Heart right ventricle (tissue), 16 donors: ENCODE measurements around the gene HMG20B. TPM values are rescaled to one million over a fixed set of nuclear protein-coding genes. Genes with fewer than 3 reads are reported as not detected.

Experiments
- ATAC-seq, 8 donors: fragments of 200-7000 bp; cut with Tn5 transposase; one replicate each; pipeline ENCODE4 v1.9.1; 2020; ENCODE audit warnings: mild to moderate bottlenecking in 8 of 8, moderate library complexity in 8 of 8, moderate number of reproducible peaks in 1 of 8
- DNase-seq, 2 donors: peaks; one replicate each; pipeline ENCODE4 v3.0.0-alpha.2; 2020
- H3K27ac ChIP-seq, 10 donors: fragments of 200-600 bp; sonication (generic) in 2 of 10; one replicate each; pipeline versions ENCODE4 v1.5.0 to v1.8.0; 2020 to 2022; ENCODE audit warnings: mild to moderate bottlenecking in 3 of 10
- H3K27me3 ChIP-seq, 7 donors: fragments of 200-600 bp; one replicate each; pipeline ENCODE4 v1.8.0; 2021 to 2022; ENCODE audit warnings: mild to moderate bottlenecking in 2 of 7
- H3K36me3 ChIP-seq, 9 donors: fragments of 200-600 bp; sonication (generic) in 1 of 9; one replicate each; pipeline versions ENCODE4 v1.5.0 to v1.8.0; 2020 to 2022; ENCODE audit warnings: mild to moderate bottlenecking in 2 of 9
- H3K4me1 ChIP-seq, 9 donors: fragments of 200-600 bp; sonication (generic) in 1 of 9; one replicate each; pipeline versions ENCODE4 v1.5.0 to v1.8.0; 2020 to 2022; ENCODE audit warnings: mild to moderate bottlenecking in 4 of 9
- H3K4me3 ChIP-seq, 10 donors: fragments of 200-600 bp; sonication (generic) in 2 of 10; one replicate each; pipeline versions ENCODE4 v1.5.0 to v1.8.0; 2020 to 2022; ENCODE audit warnings: mild to moderate bottlenecking in 7 of 10, moderate library complexity in 2 of 10
- H3K9me3 ChIP-seq, 11 donors: fragments of 200-600 bp in 10 of 11; sonication (generic) in 2 of 11; one replicate each; pipeline versions ENCODE4 v1.5.0 to v1.8.0; 2013 to 2022; ENCODE audit warnings: mild to moderate bottlenecking in 2 of 11, control low read depth in 1 of 11, moderate library complexity in 1 of 11
- CTCF ChIP-seq, 9 donors: fragments of 200-600 bp; sonication (generic) in 2 of 9; IDR thresholded peaks; one replicate each; pipeline versions ENCODE4 v1.5.0 to v1.8.0; 2021 to 2022; ENCODE audit warnings: antibody characterized with exemption in 9 of 9, mild to moderate bottlenecking in 5 of 9, moderate library complexity in 1 of 9
- WGBS, 2 donors: extraction: QIAGEN DNeasy Blood & Tissue Kit; methylation state at CpG; one replicate each; pipeline ENCODE4 v1.1.7; 2013; ENCODE audit warnings: inconsistent platforms in 1 of 2; 5-methylcytosine and 5-hydroxymethylcytosine counted together
- intact Hi-C, 10 donors: fragments of 100-400 bp; cut with DNase I; formaldehyde crosslinking; loops; one replicate each; pipeline versions ENCODE4 v1.11.1 to v1.14.2; 2022
- polyA plus RNA-seq, 2 donors: library from polyadenylated mRNA; stranded (reverse); fragments of 200-250 nt; gene quantifications; one replicate each; pipeline ENCODE4 v1.2.3, GENCODE V29; 2013
- total RNA-seq, 10 donors: library from RNA; stranded (reverse); fragmentation: NEBNext Ultra II Directional in 3 of 10; extraction: Animal tissue kit (Norgen Biotek cat#: 25700) in 3 of 10; gene quantifications; one replicate each; pipeline versions ENCODE4 v1.2.1 to v1.2.4, GENCODE V29; 2021 to 2023
- donor health status: Arrhythmogenic right ventricular cardiomyopathy.
- donor health status: ischemic (EF 13 %, LVEDD 7.1; RV severe dilation, severe dysfunction).
- donor health status: healthy with polysubstance abuse.
- donor health status: DM: no; HTN: yes; CAD: no.
- donor health status: DM: no; HTN: no; CAD: no.
- donor health status: ischemic (EF 25% LVEDD 6.9; RV normal size, moderate dysfunction).
- donor health status: ischemic (EF 25% LVEDD 5.7; RV mildly dilated, moderate dysfunction).
- donor health status: healthy.
- donor health status: DM: yes; HTN: yes; CAD: no.
- donor health status: Ischemic cardiomyopathy.
- donor health status: ischemic (EF 35%, LVEDD 5.7; RV mildly dilated, moderate dysfunction).
- donor health status: nonischemic (EF 11% LVEDD 7.7; RV severe dilation, severe dysfunction).
- donor health status: DM: yes; HTN: yes; CAD: no.
- donor health status: PGD.
- donor health status: ischemic (EF 29% LVEDD 5.4; RV normal size, mild dysfunction).
- donor health status: nonischemic (EF 23%, LVEDD 6.1; RV moderate dilation, normal function).

Gene HMG20B
- total and polyA plus RNA-seq, 12 donors, result 19.5 to 73.3 (median 32.0) TPM

- peaks cover 0 to 7% (median 0%) of the 10 kb centered on the region in 9 donors for H3K4me1 ChIP-seq
- peak overlapping the region in 1 of 10 donors; percentile 25 for H3K27ac ChIP-seq
- intact Hi-C loops, result no loop called here
- no peak for DNase-seq
- no peak for TF ChIP-seq CTCF (IDR thresholded peaks at IDR 0.05)
- peaks cover 0 to 26% (median 0%) of the 10 kb centered on the region in 9 donors for H3K36me3 ChIP-seq
- H3K9me3 ChIP-seq, result no peaks in the 10 kb centered on the region
- WGBS, 2 donors, result 65 to 72% methylated on average over 9 of the region's 9 CpGs
- H3K4me3 ChIP-seq, result no peak overlapping the region
- no peaks in the 10 kb centered on the region for H3K27me3 ChIP-seq
- ATAC-seq, result peak; percentile 24 to 72 (median 56)
Observed at GRCh38 chr19:3591876-3592613, 19.3 kb downstream of the HMG20B start.

GRCh38 chr19:3593156-3593555 is 20.4 kb downstream of the HMG20B start:
- no peak overlapping the region for H3K4me3 ChIP-seq
- no peaks in the 10 kb centered on the region for H3K9me3 ChIP-seq
- peaks cover 0 to 26% (median 0%) of the 10 kb centered on the region in 9 donors for H3K36me3 ChIP-seq
- TF ChIP-seq CTCF (IDR thresholded peaks at IDR 0.05), result no peak
- 41 to 44% methylated on average over 11 of the region's 11 CpGs for WGBS, 2 donors
- H3K4me1 ChIP-seq, result peaks cover 0 to 4% (median 0%) of the 10 kb centered on the region in 9 donors
- no peaks in the 10 kb centered on the region for H3K27me3 ChIP-seq
- no peak overlapping the region for H3K27ac ChIP-seq
- ATAC-seq, result no peak
- DNase-seq, result no peak
- intact Hi-C loops, result no loop called here

- H3K9me3 ChIP-seq, result no peaks in the 10 kb centered on the region
- 67 to 78% methylated on average over 34 of the region's 34 CpGs for WGBS, 2 donors
- ATAC-seq (no peak), DNase-seq (no peak)
- no peak for TF ChIP-seq CTCF (IDR thresholded peaks at IDR 0.05)
- no peak overlapping the region for H3K27ac ChIP-seq
- H3K4me1 ChIP-seq, result peaks cover 0 to 4% (median 0%) of the 10 kb centered on the region in 9 donors
- intact Hi-C loops, result no loop called here
- no peaks in the 10 kb centered on the region for H3K27me3 ChIP-seq
- H3K4me3 ChIP-seq, result no peak overlapping the region
- H3K36me3 ChIP-seq, result peaks cover 0 to 21% (median 0%) of the 10 kb centered on the region in 9 donors
Observed at GRCh38 chr19:3595521-3596061, 22.8 kb downstream of the HMG20B start.

- Histone ChIP-seq H3K27me3 (peaks cover 0 to 5% (median 0%) of the 10 kb centered on the region in 7 donors), H3K9me3 (no peaks in the 10 kb centered on the region), H3K4me1 (peaks cover 0 to 18% (median 5%) of the 10 kb centered on the region in 9 donors), H3K36me3 (peaks cover 0 to 12% (median 0%) of the 10 kb centered on the region in 9 donors), H3K27ac (no peak overlapping the region), H3K4me3 (no peak overlapping the region)
- intact Hi-C loops, result no loop called here
- DNase-seq (peak in 1 of 2 donors; percentile 9), ATAC-seq (no peak)
- peak in 1 of 9 donors; percentile 4 for TF ChIP-seq CTCF (IDR thresholded peaks at IDR 0.05)
- WGBS, 2 donors, result 86 to 89% methylated on average over 25 to 28 of the region's 28 CpGs
Observed at GRCh38 chr19:3599776-3600187, 27.0 kb downstream of the HMG20B start.
